DMS114 treated with DMSO at 0.1 percent for 48 hours (cell line): ENCODE measurements around the gene MFNG.

Source experiments
- DNase-seq: peaks from one replicate; lab custom pipeline; 2025; ENCODE audit not compliant: unreplicated experiment; lab: John Stamatoyannopoulos, UW

Gene MFNG

GRCh38 chr22:37497062-37497599 lies 10.9 kb upstream of the MFNG start:
- DNase-seq, result no peak

GRCh38 chr22:37496651-37497050 lies 10.5 kb upstream of the MFNG start:
- no peak for DNase-seq

GRCh38 chr22:37493979-37494378 lies 7.8 kb upstream of the MFNG start:
- no peak for DNase-seq

GRCh38 chr22:37492428-37493344 lies 6.5 kb upstream of the MFNG start:
- DNase-seq, result peak; percentile 14

- no peak for DNase-seq
Observed at GRCh38 chr22:37491559-37492427, 5.6 kb upstream of the MFNG start.

- no peak for DNase-seq
Observed at GRCh38 chr22:37491106-37491505, 4.9 kb upstream of the MFNG start.

GRCh38 chr22:37489983-37490382 lies 3.8 kb upstream of the MFNG start:
- no peak for DNase-seq

GRCh38 chr22:37488337-37489135 lies 2.4 kb upstream of the MFNG start:
- DNase-seq, result no peak

- no peak for DNase-seq
Observed at GRCh38 chr22:37487571-37487970, 1.4 kb upstream of the MFNG start.

GRCh38 chr22:37487129-37487528 lies 945 bp upstream of the MFNG start:
- no peak for DNase-seq

GRCh38 chr22:37485395-37486223 lies 575 bp downstream of the MFNG start:
- no peak for DNase-seq

GRCh38 chr22:37484480-37485394 lies 1.4 kb downstream of the MFNG start:
- no peak for DNase-seq

- DNase-seq, result no peak
Observed at GRCh38 chr22:37483050-37483449, 3.1 kb downstream of the MFNG start.

GRCh38 chr22:37482244-37482643 lies 3.9 kb downstream of the MFNG start:
- DNase-seq, result no peak

- no peak for DNase-seq
Observed at GRCh38 chr22:37481347-37481907, 4.8 kb downstream of the MFNG start.

GRCh38 chr22:37480387-37481346 lies 5.5 kb downstream of the MFNG start:
- no peak for DNase-seq

GRCh38 chr22:37479196-37479595 lies 7.0 kb downstream of the MFNG start:
- DNase-seq, result no peak
